OCI-M1 (cell line): ENCODE data around the gene CTSS.
A peak's percentile ranks its signal among the peaks of the same experiment; 100 is the strongest.
"Not testable (repeated sequence)": the region's sequence is repeated elsewhere in the genome, so short reads cannot be mapped to it uniquely, and the experiment has no call there.

Experiments
- DNase-seq: peaks from one replicate; lab custom pipeline; 2025; lab: John Stamatoyannopoulos, UW

The CTSS gene

GRCh38 chr1:150765296-150765976 lies at the start of gene CTSS:
Gene CTSS (minus strand): TSS chr1:150765778. CDS start chr1:150764763, 1,015 bp downstream.
- DNase-seq: peak; percentile 96

- peak; percentile 70 for DNase-seq
These were observed 47.6 kb upstream of the CTSS start for GRCh38 chr1:150813028-150813707.

- no peak for DNase-seq
These were observed 45.5 kb upstream of the CTSS start for GRCh38 chr1:150810958-150811659.

- no peak for DNase-seq
These were observed 44.1 kb upstream of the CTSS start for GRCh38 chr1:150809651-150810050.

GRCh38 chr1:150808846-150809245 lies 43.3 kb upstream of the CTSS start:
- no peak for DNase-seq

- no peak for DNase-seq
These were observed 42.5 kb upstream of the CTSS start, which contains the start of gene CTSK for GRCh38 chr1:150808121-150808520. Gene CTSK (minus strand): TSS chr1:150808260. CDS start chr1:150806805, 1,455 bp downstream.

- peak; percentile 44 for DNase-seq
These were observed 41.9 kb upstream of the CTSS start for GRCh38 chr1:150807249-150808023.

GRCh38 chr1:150805899-150806298 lies 40.3 kb upstream of the CTSS start:
- DNase-seq: no peak

- no peak for DNase-seq
These were observed 39.1 kb upstream of the CTSS start for GRCh38 chr1:150804671-150805070.

GRCh38 chr1:150799089-150799488 lies 33.5 kb upstream of the CTSS start:
- no peak for DNase-seq

- no peak for DNase-seq
These were observed 32.9 kb upstream of the CTSS start for GRCh38 chr1:150798525-150798924.

GRCh38 chr1:150796374-150796773 lies 30.8 kb upstream of the CTSS start:
- no peak for DNase-seq

- DNase-seq: not testable (repeated sequence)
These were observed 28.2 kb upstream of the CTSS start for GRCh38 chr1:150793778-150794177.

- no peak for DNase-seq
These were observed 27.6 kb upstream of the CTSS start for GRCh38 chr1:150793221-150793620.

- DNase-seq: no peak
These were observed 26.0 kb upstream of the CTSS start for GRCh38 chr1:150791585-150791984.

- peak; percentile 49 for DNase-seq
These were observed 23.8 kb upstream of the CTSS start for GRCh38 chr1:150789396-150789795.

- DNase-seq: no peak
These were observed 23.4 kb upstream of the CTSS start for GRCh38 chr1:150788946-150789345.

GRCh38 chr1:150787455-150787854 lies 21.9 kb upstream of the CTSS start:
- no peak for DNase-seq

- DNase-seq: no peak
These were observed 14.9 kb upstream of the CTSS start for GRCh38 chr1:150780510-150780909.

- DNase-seq: no peak
These were observed 12.8 kb upstream of the CTSS start for GRCh38 chr1:150778409-150778808.

GRCh38 chr1:150777544-150777943 lies 12.0 kb upstream of the CTSS start:
- no peak for DNase-seq

GRCh38 chr1:150775931-150776505 lies 10.4 kb upstream of the CTSS start:
- not testable (repeated sequence) for DNase-seq
